Left colon (tissue), 2 donors: Measurements from ENCODE around the gene PYURF. TPM values are rescaled to one million over a fixed set of nuclear protein-coding genes. Genes with fewer than 3 reads are reported as not detected.

Source experiments
- ATAC-seq: fragments of 200-7000 bp; cut with Tn5 transposase; one replicate; pipeline ENCODE4 v1.9.1; 2020; ENCODE audit warnings: mild to moderate bottlenecking, moderate library complexity
- DNase-seq, 2 donors: peaks; one replicate each; pipeline ENCODE4 v3.0.0-alpha.2; 2020
- intact Hi-C, 2 donors: fragments of 100-400 bp; cut with DNase I in 1 of 2; cut with micrococcal nuclease in 1 of 2; formaldehyde crosslinking; loops; one replicate each; pipeline versions ENCODE4 v1.11.2 to v1.14.0; 2022; cut with DNase I, micrococcal nuclease
- total RNA-seq, 2 donors: library from RNA; stranded (reverse); fragmentation: NEBNext Ultra II Directional; extraction: Animal tissue kit (Norgen Biotek cat#: 25700); gene quantifications; one replicate each; pipeline ENCODE4 v1.2.1, GENCODE V29; 2021
- donor health status: DM: no; HTN: no; CAD: no.
- donor health status: DM: yes; HTN: yes; CAD: no.

PYURF gene
- total RNA-seq, 2 donors from 2014 or later, result 53.2 to 54.6 TPM

- DNase-seq, result no peak
- intact Hi-C loops, result loop anchor here (10.0 kb wide), 3 partner anchors 293 to 663 kb away; no protein-coding TSS in a partner anchor
Observed at GRCh38 chr4:88517825-88518224, 5.8 kb downstream of the PYURF start.

DNA sequence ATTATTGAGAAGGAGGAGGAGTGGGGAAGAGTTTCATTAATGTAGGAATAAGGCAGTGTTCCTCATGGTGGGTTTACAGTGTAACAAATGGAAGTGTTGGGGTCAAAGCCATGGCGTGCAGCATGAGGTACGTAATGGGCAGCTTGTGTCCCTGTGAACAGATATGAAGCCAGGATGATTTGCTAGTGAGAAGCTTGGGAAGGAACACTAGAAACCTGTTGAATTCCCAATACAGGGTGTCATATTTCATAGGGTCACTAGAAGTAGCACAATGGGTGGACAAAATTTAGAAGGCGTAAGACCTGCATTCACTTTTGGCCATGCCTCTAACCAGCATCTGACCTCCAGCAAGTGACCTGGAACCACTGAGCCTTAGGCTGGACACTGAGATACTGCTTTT lies 6.8 kb downstream of the PYURF start:
- intact Hi-C loops, result loop anchor here (10.0 kb wide), 3 partner anchors 292 to 662 kb away; no protein-coding TSS in a partner anchor
- DNase-seq (no peak), ATAC-seq (no peak)

More at GRCh38 chr4:88517825-88518224, 5.8 kb downstream of the PYURF start:
- ATAC-seq, result no peak

DNA sequence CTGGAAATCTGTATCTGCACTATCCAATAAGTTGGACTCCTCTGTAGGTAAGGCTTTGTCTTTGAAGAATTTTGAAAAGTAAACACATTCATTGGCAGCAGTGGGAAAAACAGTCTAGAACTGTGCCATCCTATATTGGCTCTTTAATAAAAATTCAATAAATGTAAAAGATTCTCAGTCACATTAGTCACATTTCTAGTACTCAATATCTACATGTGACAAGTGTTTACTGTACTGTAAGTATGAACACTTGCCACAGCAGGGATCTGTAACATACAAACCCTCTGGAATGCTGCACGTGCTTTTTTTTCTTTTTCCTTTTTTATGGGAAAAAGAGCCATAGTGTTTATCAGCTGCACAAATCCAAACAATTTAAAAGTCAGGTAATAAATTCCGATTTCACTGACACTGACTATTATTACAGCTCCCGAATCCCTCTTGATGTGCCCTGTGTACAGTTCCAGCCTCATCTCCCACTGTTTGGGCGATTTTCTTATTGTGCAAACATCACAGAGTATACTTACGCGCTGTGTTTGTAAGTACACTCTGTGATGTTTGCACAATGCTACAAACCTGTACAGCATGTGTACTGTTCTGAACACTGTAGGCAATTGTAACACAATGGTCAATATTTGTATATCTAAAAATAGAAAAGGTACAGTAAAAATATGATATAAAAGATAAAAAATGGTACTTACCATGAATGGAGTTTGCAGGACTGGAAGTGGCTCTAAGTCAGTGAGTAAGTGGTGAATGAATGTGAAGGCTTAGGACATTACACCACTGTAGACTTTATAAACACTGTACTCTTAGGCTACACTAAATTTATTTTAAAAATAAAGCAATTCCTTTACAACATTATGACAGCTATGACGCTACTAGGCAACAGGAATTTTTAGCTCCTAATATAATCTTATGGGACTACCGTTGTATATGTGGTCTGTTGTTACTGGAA lies 8.7 kb downstream of the PYURF start:
- ATAC-seq, result peak; percentile 85
- no peak for DNase-seq
- intact Hi-C loops, result loop anchor here (2.0 to 10.0 kb wide), 5 partner anchors 148 to 660 kb away; no protein-coding TSS in a partner anchor

GRCh38 chr4:88511236-88511635 lies 12.3 kb downstream of the PYURF start:
- DNase-seq (no peak), ATAC-seq (no peak)
- intact Hi-C loops, result loop anchor here (5.0 to 10.0 kb wide), 4 partner anchors 144 to 656 kb away; no protein-coding TSS in a partner anchor

GRCh38 chr4:88503344-88503743 lies 20.2 kb downstream of the PYURF start:
- no peak for ATAC-seq
- no peak for DNase-seq
- intact Hi-C loops, result no loop called here

DNA sequence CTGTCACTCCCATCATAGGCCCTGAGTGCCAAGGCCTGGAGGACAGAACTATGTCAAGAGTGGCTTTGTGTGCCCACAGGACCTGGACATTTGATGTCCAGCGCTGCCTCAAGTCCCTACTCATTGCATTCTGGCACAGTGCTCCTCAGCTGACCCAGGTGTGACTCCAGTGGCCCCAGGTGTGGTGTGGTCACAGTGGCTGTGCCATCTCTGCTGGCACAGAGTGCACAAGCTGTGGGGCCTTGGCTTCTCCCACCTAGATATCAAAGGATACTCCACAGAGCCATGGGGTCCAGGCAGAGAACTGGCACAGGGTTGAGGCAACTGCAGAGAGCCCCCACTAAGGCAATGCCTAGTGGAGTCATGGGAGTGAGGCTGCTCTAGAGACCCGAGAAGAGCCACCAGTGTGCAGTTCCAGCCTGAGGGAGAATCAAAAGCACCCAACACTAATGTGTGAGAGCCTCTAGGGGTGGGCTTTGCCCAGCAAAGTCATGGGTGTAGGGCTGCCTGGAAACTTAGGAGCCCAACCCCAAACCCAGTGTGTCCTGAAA lies 25.6 kb downstream of the PYURF start:
- ATAC-seq, result no peak
- intact Hi-C loops, result no loop called here
- no peak for DNase-seq

DNA sequence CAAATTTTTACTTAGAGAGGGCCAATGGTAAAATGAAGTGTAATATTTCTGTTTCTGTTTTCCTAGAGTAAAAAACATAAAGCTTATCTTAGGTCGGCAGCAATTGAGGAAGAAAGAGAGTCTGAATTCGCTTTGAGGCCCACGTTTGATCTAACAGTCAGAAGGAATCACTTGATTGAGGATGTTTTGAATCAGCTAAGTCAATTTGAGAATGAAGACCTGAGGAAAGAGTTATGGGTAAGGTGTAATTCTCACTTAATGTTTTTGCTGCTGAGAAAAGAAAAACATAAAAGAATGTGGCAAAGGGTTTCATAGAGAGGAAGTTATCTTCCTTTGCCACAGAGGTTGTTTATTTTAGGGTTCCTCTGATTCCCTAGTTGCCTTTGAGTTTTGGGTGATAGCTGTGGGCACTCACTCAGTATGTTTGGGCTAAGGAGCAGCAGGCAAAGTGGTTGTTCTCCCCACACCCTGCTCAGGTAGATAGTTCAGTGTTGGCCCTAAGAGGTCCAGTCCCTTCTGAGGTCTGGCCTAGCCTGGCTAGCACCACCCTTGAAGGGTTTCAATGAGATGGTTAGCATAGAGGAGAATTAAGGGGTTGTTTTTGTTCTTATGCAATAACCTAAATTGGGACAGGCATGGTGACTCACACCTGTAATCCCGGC lies 34.3 kb downstream of the PYURF start:
- intact Hi-C loops, result no loop called here
- no peak for ATAC-seq
- no peak for DNase-seq

GRCh38 chr4:88481537-88481936 lies 42.0 kb downstream of the PYURF start:
- no peak for ATAC-seq
- intact Hi-C loops, result no loop called here
- no peak for DNase-seq

DNA sequence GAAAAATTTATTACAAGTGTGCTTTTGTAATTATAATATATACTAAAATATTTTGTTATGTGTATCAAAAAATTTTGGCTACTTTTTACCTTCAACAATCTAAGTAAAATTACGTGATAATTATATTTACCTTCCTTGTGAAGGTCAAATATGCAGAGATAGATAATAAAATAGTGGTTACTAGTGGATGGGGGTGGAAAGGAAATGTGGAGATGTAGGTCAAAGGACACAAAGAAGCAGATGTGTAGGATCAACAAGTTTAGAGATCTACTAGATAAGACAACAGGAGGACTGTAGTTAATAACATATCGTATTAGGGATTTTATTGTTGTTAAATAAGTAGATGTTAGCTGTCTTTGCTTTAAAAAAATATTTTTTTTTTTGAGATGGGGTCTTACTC lies 45.3 kb downstream of the PYURF start:
- DNase-seq, result no peak
- intact Hi-C loops, result no loop called here
- no peak for ATAC-seq

- no peak for ATAC-seq
- DNase-seq, result no peak
- intact Hi-C loops, result no loop called here
Observed at GRCh38 chr4:88477229-88477860, 46.2 kb downstream of the PYURF start.

Other genes starting within 250 kb of the PYURF start
- 1 to 10 TPM; 4.7 to 9.9 TPM for gene PPM1K, start 239.2 kb downstream of the PYURF start, total RNA-seq
- gene HERC6, start 144.9 kb downstream of the PYURF start, total RNA-seq, result 1 to 10 TPM; 7.5 to 8.9 TPM
- gene HERC5, start 66.7 kb downstream of the PYURF start, total RNA-seq, result 1 to 10 TPM in 1 of 2 donors, under 1 TPM in 1; 0.98 to 1.7 TPM
- gene HERC3, start 68.7 kb upstream of the PYURF start, total RNA-seq, result 10 to 100 TPM; 44.7 to 52.0 TPM
- gene NAP1L5, start 174.1 kb upstream of the PYURF start, total RNA-seq, result 1 to 10 TPM; 1.2 to 1.4 TPM